ENCODE results near the gene TNS1. TPM values are rescaled to one million over a fixed set of nuclear protein-coding genes. Genes with fewer than 3 reads are reported as not detected.

TNS1 gene
- total RNA-seq, 1 donor from 2014 or later: 227 TPM

DNA sequence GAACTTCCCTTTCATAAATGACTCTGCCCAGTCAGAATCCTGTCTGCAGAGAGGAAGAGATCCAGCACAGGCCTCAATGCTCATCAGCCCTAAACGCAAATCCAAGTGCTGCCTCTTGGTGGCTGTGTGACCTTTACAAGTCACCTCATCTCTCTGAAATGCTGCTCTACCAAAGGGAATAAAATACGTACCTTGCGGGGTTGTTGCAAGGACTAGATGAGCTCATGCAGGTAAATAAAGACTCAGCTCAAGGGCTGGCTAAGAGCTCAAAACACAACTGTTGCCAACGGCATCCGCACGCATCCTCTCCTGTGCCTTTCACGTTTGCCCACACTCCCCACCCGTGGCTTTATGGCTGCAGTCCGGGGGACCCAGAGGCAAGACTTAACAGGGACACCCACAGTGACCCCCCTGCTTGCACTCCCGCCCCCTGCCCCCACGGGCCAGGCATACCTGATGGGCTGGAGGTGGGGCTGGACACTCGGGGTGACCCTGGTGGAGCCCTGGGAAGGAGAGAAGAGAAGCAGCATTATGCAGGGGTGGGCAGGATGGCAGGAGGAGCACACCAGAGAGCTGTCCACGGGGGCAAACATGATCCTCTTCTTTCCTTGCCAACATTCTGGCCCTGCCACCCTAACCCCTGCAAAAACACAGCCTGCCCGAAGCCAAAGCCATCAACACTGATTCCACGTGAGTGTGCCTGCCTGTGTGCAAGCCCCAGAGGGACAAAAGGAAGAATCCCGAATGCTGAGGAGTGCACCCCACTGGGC is 102.6 kb downstream of the TNS1 start:
- Mint-ChIP-seq H3K27me3 (ENCODE audit: low read depth) (no peaks in the 10 kb centered on the region), H3K36me3 (ENCODE audit: low read depth) (peaks cover 30% of the 10 kb centered on the region), H3K4me3 (ENCODE audit: unreplicated experiment) (no peak overlapping the region), H3K27ac (ENCODE audit: unreplicated experiment) (peak overlapping the region; percentile 70), H3K9me3 (ENCODE audit: low read depth) (no peaks in the 10 kb centered on the region), H3K4me1 (ENCODE audit: low read depth) (peaks cover 65% of the 10 kb centered on the region)
- no peak for TF ChIP-seq CTCF (IDR thresholded peaks at IDR 0.05)
- no peak for DNase-seq (ENCODE audit: low spot score)

- peaks cover 34% of the 10 kb centered on the region for H3K36me3 Mint-ChIP-seq (ENCODE audit: low read depth)
- peak overlapping the region; percentile 52 for H3K27ac Mint-ChIP-seq (ENCODE audit: unreplicated experiment)
- H3K27me3 Mint-ChIP-seq (ENCODE audit: low read depth): no peaks in the 10 kb centered on the region
- peaks cover 57% of the 10 kb centered on the region for H3K4me1 Mint-ChIP-seq (ENCODE audit: low read depth)
- TF ChIP-seq CTCF (IDR thresholded peaks at IDR 0.05): peak; percentile 82
- H3K9me3 Mint-ChIP-seq (ENCODE audit: low read depth): no peaks in the 10 kb centered on the region
- H3K4me3 Mint-ChIP-seq (ENCODE audit: unreplicated experiment): no peak overlapping the region
- DNase-seq (ENCODE audit: low spot score): no peak
These were observed 103.4 kb downstream of the TNS1 start for GRCh38 chr2:217899231-217900009.

- peaks cover 37% of the 10 kb centered on the region for H3K36me3 Mint-ChIP-seq (ENCODE audit: low read depth)
These were observed 104.7 kb downstream of the TNS1 start for GRCh38 chr2:217897816-217898806.

DNA sequence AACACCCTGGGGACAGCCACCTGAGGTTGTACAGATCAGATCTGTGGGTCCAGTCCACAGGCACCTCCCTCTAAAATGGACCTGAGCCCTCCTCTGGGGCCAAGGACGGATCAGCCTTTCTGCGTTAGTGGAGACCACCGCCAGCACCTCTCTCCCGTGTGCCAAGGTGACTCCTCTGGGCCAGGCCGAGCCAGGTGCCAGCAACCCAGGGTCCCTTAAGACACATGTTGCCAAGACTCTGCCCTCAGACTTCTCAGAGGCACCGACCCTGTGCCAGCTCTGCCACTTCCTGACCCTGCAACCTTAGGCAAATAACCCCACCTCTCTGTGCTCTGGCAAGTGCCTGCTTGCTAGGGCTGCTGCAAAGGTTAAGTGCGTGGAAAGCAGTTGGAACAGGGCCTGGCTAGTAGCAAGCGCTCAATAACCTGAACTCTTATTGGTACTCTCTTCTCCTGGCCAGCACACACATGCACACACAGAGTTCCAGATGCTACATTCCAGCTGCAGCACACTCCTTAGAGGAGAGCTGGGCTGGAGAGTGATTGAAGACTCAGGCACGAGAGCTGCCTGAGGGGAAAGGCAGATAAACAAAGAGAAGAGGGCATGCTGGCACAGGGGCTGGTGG is 105.6 kb downstream of the TNS1 start:
- TF ChIP-seq CTCF (IDR thresholded peaks at IDR 0.05): no peak
- Mint-ChIP-seq H3K4me3 (ENCODE audit: unreplicated experiment) (no peak overlapping the region), H3K9me3 (ENCODE audit: low read depth) (no peaks in the 10 kb centered on the region), H3K27me3 (ENCODE audit: low read depth) (no peaks in the 10 kb centered on the region), H3K4me1 (ENCODE audit: low read depth) (peaks cover 35% of the 10 kb centered on the region), H3K27ac (ENCODE audit: unreplicated experiment) (peak overlapping the region; percentile 29), H3K36me3 (ENCODE audit: low read depth) (peaks cover 38% of the 10 kb centered on the region)
- DNase-seq (ENCODE audit: low spot score): peak; percentile 72

More at GRCh38 chr2:217897816-217898806, 104.7 kb downstream of the TNS1 start:
- TF ChIP-seq CTCF (IDR thresholded peaks at IDR 0.05): no peak
- Mint-ChIP-seq H3K9me3 (ENCODE audit: low read depth) (no peaks in the 10 kb centered on the region), H3K27me3 (ENCODE audit: low read depth) (no peaks in the 10 kb centered on the region), H3K4me1 (ENCODE audit: low read depth) (peaks cover 44% of the 10 kb centered on the region), H3K27ac (ENCODE audit: unreplicated experiment) (no peak overlapping the region), H3K4me3 (ENCODE audit: unreplicated experiment) (no peak overlapping the region)
- DNase-seq (ENCODE audit: low spot score): peak; percentile 75
